Adipocyte (in vitro differentiated cells): ENCODE results near the gene IER5L.
"Not testable (repeated sequence)": the region's sequence is repeated elsewhere in the genome, so short reads cannot be mapped to it uniquely, and the experiment has no call there.

Experiments
- DNase-seq: peaks from one replicate; pipeline ENCODE4 v3.0.0-alpha.2; 2015; ENCODE audit warnings: low read depth
- H3K27me3 ChIP-seq: replicated peaks from 2 replicates; pipeline ENCODE4 v1.7.0; 2013; ENCODE audit warnings: mild to moderate bottlenecking, low read length, moderate library complexity; ENCODE audit not compliant: control insufficient read depth, insufficient read depth
- H3K36me3 ChIP-seq: 2 replicates; pipeline ENCODE4 v1.7.0; 2013; ENCODE audit warnings: low read length, mild to moderate bottlenecking, moderate library complexity; ENCODE audit not compliant: control insufficient read depth, insufficient read depth, severe bottlenecking
- H3K4me1 ChIP-seq: 2 replicates; pipeline ENCODE4 v1.7.0; 2013; ENCODE audit warnings: mild to moderate bottlenecking, low read length, moderate library complexity; ENCODE audit not compliant: control insufficient read depth, insufficient read depth
- H3K4me3 ChIP-seq: 2 replicates; pipeline ENCODE4 v1.7.0; 2013; ENCODE audit warnings: mild to moderate bottlenecking, low read length, moderate library complexity
- H3K9ac ChIP-seq: 2 replicates; pipeline ENCODE4 v1.7.0; 2013; ENCODE audit warnings: mild to moderate bottlenecking, low read length, moderate library complexity
- H3K9me3 ChIP-seq: 2 replicates; pipeline ENCODE4 v1.7.0; 2013; ENCODE audit warnings: mild to moderate bottlenecking, low read length, moderate library complexity; ENCODE audit not compliant: control insufficient read depth

The IER5L gene

DNA sequence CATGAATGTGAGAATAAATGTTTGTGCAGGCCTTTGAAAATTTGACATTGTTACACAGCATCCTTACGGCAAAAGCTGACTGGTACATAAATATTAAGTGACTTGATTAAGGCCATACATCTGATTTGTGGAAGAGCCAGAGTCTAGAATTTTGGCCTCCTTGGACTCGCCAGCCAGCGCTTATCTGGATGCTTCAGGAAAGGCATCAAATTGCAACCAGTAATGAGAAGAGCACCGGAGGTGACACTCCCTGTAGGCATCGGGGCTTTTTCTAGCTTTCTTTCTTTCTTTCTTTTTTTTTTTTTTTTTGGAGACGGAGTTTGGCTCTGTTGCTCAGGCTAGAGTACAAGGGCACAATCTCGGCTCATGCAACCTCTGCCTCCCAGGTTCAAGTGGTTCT, 13.2 kb upstream of the IER5L start:
- H3K27me3 ChIP-seq, result peaks cover 6% of the 10 kb centered on the region
- DNase-seq, result no peak
- no peak overlapping the region for H3K4me3 ChIP-seq
- peaks cover 15% of the 10 kb centered on the region for H3K9me3 ChIP-seq
- H3K36me3 ChIP-seq, result no peaks in the 10 kb centered on the region
- H3K9ac ChIP-seq, result no peak overlapping the region
- H3K4me1 ChIP-seq, result no peaks in the 10 kb centered on the region

GRCh38 chr9:129189971-129190370, 11.9 kb upstream of the IER5L start:
- H3K9ac ChIP-seq, H3K27me3 ChIP-seq, H3K4me1 ChIP-seq, H3K9me3 ChIP-seq, DNase-seq, H3K36me3 ChIP-seq, H3K4me3 ChIP-seq: not testable (repeated sequence)

DNA sequence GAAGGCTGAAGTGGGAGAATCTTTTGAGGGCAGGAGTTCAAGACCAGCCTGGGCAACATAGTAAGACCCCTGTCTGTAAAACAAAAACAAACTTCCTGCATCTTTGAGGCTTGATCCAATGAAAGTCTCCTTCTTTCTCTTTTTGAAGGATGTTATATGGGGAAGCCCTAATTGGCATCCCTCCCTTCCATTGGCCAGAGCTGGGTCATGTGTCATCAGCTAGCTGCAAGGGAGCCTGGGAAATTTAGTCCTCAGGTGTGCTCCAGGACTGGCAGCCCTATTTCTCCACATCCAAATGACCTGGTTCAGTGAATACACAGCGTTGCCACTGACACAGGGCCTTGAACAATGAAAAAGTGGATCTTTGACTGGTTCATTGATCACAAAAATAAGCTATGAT, 9.0 kb upstream of the IER5L start:
- Histone ChIP-seq H3K4me1 (peaks cover 7% of the 10 kb centered on the region), H3K9me3 (peaks cover 4% of the 10 kb centered on the region), H3K36me3 (no peaks in the 10 kb centered on the region), H3K9ac (no peak overlapping the region), H3K27me3 (no peaks in the 10 kb centered on the region), H3K4me3 (no peak overlapping the region)
- DNase-seq, result no peak

DNA sequence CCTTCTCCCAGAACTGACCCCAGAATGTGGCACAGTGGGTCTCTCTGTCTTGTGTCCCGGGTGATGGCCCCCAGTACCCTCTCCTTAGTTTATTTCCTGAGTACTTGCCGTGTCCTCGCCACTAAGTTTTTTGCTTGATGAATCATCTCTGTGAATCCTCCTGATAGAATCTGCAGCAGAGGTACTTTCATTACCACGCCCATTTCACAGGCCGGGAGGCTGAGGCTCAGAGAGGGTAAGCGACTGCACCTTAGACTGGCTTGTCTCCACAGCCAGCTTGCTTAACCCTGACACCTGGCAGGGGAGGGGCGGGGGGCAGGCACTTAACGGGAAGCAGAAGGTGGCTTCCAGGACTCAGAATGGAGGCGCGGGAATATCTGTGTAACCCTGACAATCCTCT, 7.9 kb upstream of the IER5L start:
- Histone ChIP-seq H3K4me1 (peaks cover 7% of the 10 kb centered on the region), H3K4me3 (no peak overlapping the region), H3K36me3 (no peaks in the 10 kb centered on the region), H3K9me3 (peaks cover 4% of the 10 kb centered on the region), H3K27me3 (no peaks in the 10 kb centered on the region), H3K9ac (no peak overlapping the region)
- no peak for DNase-seq

GRCh38 chr9:129185402-129185801, 7.3 kb upstream of the IER5L start:
- Histone ChIP-seq H3K9ac (no peak overlapping the region), H3K4me3 (no peak overlapping the region)

DNA sequence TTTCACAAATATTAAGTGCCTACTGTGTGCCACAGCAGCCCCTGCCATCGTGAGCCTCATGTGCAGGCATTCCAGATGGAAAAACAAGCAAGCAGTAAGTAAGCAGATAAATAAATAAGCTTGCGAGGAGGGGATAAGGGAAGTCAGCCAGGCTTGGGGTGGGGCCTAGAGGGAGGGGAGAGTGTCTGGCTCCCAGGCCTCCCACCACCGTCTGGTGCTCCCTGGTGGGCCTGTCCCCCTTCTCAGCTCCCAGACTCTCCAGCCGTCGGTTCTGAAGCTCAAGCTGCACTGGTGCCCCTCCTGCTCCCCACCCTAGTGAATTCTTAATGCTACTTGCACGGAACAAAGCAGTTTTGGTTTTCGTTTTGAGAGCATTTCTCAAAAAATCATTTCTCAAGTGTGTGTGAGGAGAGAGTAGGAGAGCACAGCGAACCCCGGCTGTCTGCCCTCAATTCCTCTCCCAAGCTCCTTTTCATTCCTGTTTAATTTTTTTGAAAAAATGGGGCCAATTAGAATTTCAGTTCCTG, 6.6 kb upstream of the IER5L start:
- no peak for DNase-seq
- Histone ChIP-seq H3K4me1 (peaks cover 7% of the 10 kb centered on the region), H3K27me3 (no peaks in the 10 kb centered on the region), H3K4me3 (no peak overlapping the region), H3K36me3 (no peaks in the 10 kb centered on the region), H3K9ac (no peak overlapping the region), H3K9me3 (peaks cover 4% of the 10 kb centered on the region)

More at GRCh38 chr9:129185402-129185801, 7.3 kb upstream of the IER5L start:
- Histone ChIP-seq H3K36me3 (no peaks in the 10 kb centered on the region), H3K9me3 (peaks cover 4% of the 10 kb centered on the region), H3K27me3 (no peaks in the 10 kb centered on the region), H3K4me1 (peaks cover 7% of the 10 kb centered on the region)
- no peak for DNase-seq

DNA sequence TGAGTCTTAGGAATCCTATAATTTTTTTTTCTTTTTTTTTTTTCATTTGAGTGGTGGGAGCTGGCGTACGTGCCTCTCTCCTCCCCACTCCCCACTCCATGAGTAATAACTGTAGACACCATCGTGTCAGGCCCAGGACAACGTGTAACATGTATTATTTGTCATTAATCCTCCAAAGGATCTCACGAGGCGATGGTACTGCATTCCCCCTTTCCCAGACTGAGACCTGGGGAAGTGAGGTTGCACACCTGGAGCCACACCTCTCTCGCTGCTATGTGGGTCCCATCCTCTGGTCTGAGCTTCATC, 6.1 kb upstream of the IER5L start:
- no peak overlapping the region for H3K9ac ChIP-seq
- no peaks in the 10 kb centered on the region for H3K27me3 ChIP-seq
- no peak overlapping the region for H3K4me3 ChIP-seq
- H3K4me1 ChIP-seq, result peaks cover 7% of the 10 kb centered on the region
- DNase-seq, result no peak
- H3K36me3 ChIP-seq, result no peaks in the 10 kb centered on the region
- H3K9me3 ChIP-seq, result peaks cover 4% of the 10 kb centered on the region

GRCh38 chr9:129183495-129184218, 5.6 kb upstream of the IER5L start:
- Histone ChIP-seq H3K9ac (no peak overlapping the region), H3K4me3 (no peak overlapping the region), H3K4me1 (peaks cover 7% of the 10 kb centered on the region), H3K36me3 (no peaks in the 10 kb centered on the region), H3K9me3 (peaks cover 4% of the 10 kb centered on the region), H3K27me3 (no peaks in the 10 kb centered on the region)
- no peak for DNase-seq

DNA sequence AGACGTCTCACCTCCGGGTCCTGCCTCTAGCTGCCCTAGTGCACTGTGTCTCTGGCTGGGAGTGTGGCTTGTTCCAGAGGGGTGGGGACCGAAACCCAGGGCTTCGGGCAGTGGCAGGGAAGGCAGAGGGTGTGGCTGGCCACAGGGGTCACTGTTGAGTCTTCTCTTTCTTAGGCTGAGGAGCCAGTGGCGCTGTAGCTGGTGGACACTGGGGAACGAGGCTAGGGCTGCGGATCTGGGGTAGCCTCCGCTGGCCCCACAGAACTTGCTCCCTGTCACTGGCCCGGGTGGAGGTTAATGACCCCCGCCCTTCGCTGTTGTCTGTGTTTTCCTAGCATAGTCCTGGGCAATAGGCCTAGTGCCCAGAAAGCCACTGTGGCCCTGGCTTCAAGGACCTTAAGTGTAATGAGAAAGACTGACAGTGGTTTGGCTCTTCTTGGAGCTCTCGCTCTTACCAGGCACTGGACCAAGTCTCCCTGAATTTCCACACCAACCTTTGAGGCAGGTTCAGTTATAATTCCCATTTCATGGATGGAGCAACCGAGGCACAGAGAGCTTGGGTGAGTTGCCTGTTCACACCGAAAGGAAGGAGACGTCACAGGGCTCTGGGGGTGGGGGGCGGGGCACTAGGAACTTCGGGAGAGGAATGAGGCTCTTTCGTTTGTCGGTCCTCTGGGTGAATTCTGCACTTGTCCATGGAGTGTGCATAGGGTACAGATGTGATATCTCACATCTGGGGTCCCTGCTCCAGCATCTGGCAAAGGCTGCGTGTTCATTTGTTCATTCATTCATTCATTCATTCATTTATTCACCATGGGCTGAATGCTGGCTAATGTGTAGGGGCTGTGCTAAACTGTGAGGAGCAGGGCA, 4.8 kb upstream of the IER5L start:
- Histone ChIP-seq H3K27me3 (no peaks in the 10 kb centered on the region), H3K9me3 (peaks cover 4% of the 10 kb centered on the region), H3K4me3 (no peak overlapping the region), H3K9ac (no peak overlapping the region), H3K36me3 (no peaks in the 10 kb centered on the region), H3K4me1 (peaks cover 7% of the 10 kb centered on the region)
- peak; percentile 27 for DNase-seq

GRCh38 chr9:129182122-129182521, 4.1 kb upstream of the IER5L start:
- Histone ChIP-seq H3K4me3 (no peak overlapping the region), H3K9ac (no peak overlapping the region), H3K36me3 (no peaks in the 10 kb centered on the region), H3K9me3 (peaks cover 3% of the 10 kb centered on the region), H3K27me3 (no peaks in the 10 kb centered on the region), H3K4me1 (peaks cover 7% of the 10 kb centered on the region)
- no peak for DNase-seq

DNA sequence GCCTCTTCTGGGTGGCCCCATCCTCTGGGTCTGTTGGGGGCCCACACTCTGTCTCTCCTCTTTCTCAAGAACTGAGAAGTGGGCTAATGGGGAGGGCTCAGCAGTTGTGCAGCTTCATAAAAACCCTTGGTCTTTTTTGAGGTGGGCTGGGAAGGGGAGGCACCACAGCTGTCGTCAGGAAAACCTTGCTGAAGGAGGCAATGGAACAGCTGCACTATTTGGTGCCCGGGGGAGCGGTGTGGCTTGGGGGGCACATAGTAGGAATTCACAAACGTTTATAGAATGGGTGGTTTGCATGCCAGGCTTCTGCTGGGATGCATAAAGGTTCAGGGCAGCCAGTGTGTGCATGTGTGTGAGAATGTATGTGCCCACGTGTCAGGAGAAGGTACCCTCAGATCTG, 3.2 kb upstream of the IER5L start:
- Histone ChIP-seq H3K9ac (no peak overlapping the region), H3K4me1 (peaks cover 7% of the 10 kb centered on the region), H3K4me3 (no peak overlapping the region), H3K36me3 (no peaks in the 10 kb centered on the region), H3K27me3 (no peaks in the 10 kb centered on the region), H3K9me3 (no peaks in the 10 kb centered on the region)
- DNase-seq, result no peak
